Heart right ventricle (tissue), 16 donors: ENCODE results near the gene DOCK8. TPM values are rescaled to one million over a fixed set of nuclear protein-coding genes. Genes with fewer than 3 reads are reported as not detected.

Experiments
- ATAC-seq, 8 donors: fragments of 200-7000 bp; cut with Tn5 transposase; one replicate each; pipeline ENCODE4 v1.9.1; 2020; ENCODE audit warnings: mild to moderate bottlenecking in 8 of 8, moderate library complexity in 8 of 8, moderate number of reproducible peaks in 1 of 8
- DNase-seq, 2 donors: peaks; one replicate each; pipeline ENCODE4 v3.0.0-alpha.2; 2020
- H3K27ac ChIP-seq, 10 donors: fragments of 200-600 bp; sonication (generic) in 2 of 10; one replicate each; pipeline versions ENCODE4 v1.5.0 to v1.8.0; 2020 to 2022; ENCODE audit warnings: mild to moderate bottlenecking in 3 of 10
- H3K27me3 ChIP-seq, 7 donors: fragments of 200-600 bp; one replicate each; pipeline ENCODE4 v1.8.0; 2021 to 2022; ENCODE audit warnings: mild to moderate bottlenecking in 2 of 7
- H3K36me3 ChIP-seq, 9 donors: fragments of 200-600 bp; sonication (generic) in 1 of 9; one replicate each; pipeline versions ENCODE4 v1.5.0 to v1.8.0; 2020 to 2022; ENCODE audit warnings: mild to moderate bottlenecking in 2 of 9
- H3K4me1 ChIP-seq, 9 donors: fragments of 200-600 bp; sonication (generic) in 1 of 9; one replicate each; pipeline versions ENCODE4 v1.5.0 to v1.8.0; 2020 to 2022; ENCODE audit warnings: mild to moderate bottlenecking in 4 of 9
- H3K4me3 ChIP-seq, 10 donors: fragments of 200-600 bp; sonication (generic) in 2 of 10; one replicate each; pipeline versions ENCODE4 v1.5.0 to v1.8.0; 2020 to 2022; ENCODE audit warnings: mild to moderate bottlenecking in 7 of 10, moderate library complexity in 2 of 10
- H3K9me3 ChIP-seq, 11 donors: fragments of 200-600 bp in 10 of 11; sonication (generic) in 2 of 11; one replicate each; pipeline versions ENCODE4 v1.5.0 to v1.8.0; 2013 to 2022; ENCODE audit warnings: mild to moderate bottlenecking in 2 of 11, control low read depth in 1 of 11, moderate library complexity in 1 of 11
- CTCF ChIP-seq, 9 donors: fragments of 200-600 bp; sonication (generic) in 2 of 9; IDR thresholded peaks; one replicate each; pipeline versions ENCODE4 v1.5.0 to v1.8.0; 2021 to 2022; ENCODE audit warnings: antibody characterized with exemption in 9 of 9, mild to moderate bottlenecking in 5 of 9, moderate library complexity in 1 of 9
- WGBS, 2 donors: extraction: QIAGEN DNeasy Blood & Tissue Kit; methylation state at CpG; one replicate each; pipeline ENCODE4 v1.1.7; 2013; ENCODE audit warnings: inconsistent platforms in 1 of 2; 5-methylcytosine and 5-hydroxymethylcytosine counted together
- intact Hi-C, 10 donors: fragments of 100-400 bp; cut with DNase I; formaldehyde crosslinking; loops; one replicate each; pipeline versions ENCODE4 v1.11.1 to v1.14.2; 2022
- polyA plus RNA-seq, 2 donors: library from polyadenylated mRNA; stranded (reverse); fragments of 200-250 nt; gene quantifications; one replicate each; pipeline ENCODE4 v1.2.3, GENCODE V29; 2013
- total RNA-seq, 10 donors: library from RNA; stranded (reverse); fragmentation: NEBNext Ultra II Directional in 3 of 10; extraction: Animal tissue kit (Norgen Biotek cat#: 25700) in 3 of 10; gene quantifications; one replicate each; pipeline versions ENCODE4 v1.2.1 to v1.2.4, GENCODE V29; 2021 to 2023
- donor health status: Arrhythmogenic right ventricular cardiomyopathy.
- donor health status: ischemic (EF 13 %, LVEDD 7.1; RV severe dilation, severe dysfunction).
- donor health status: healthy with polysubstance abuse.
- donor health status: DM: no; HTN: yes; CAD: no.
- donor health status: DM: no; HTN: no; CAD: no.
- donor health status: ischemic (EF 25% LVEDD 6.9; RV normal size, moderate dysfunction).
- donor health status: ischemic (EF 25% LVEDD 5.7; RV mildly dilated, moderate dysfunction).
- donor health status: healthy.
- donor health status: DM: yes; HTN: yes; CAD: no.
- donor health status: Ischemic cardiomyopathy.
- donor health status: ischemic (EF 35%, LVEDD 5.7; RV mildly dilated, moderate dysfunction).
- donor health status: nonischemic (EF 11% LVEDD 7.7; RV severe dilation, severe dysfunction).
- donor health status: DM: yes; HTN: yes; CAD: no.
- donor health status: PGD.
- donor health status: ischemic (EF 29% LVEDD 5.4; RV normal size, mild dysfunction).
- donor health status: nonischemic (EF 23%, LVEDD 6.1; RV moderate dilation, normal function).

The DOCK8 gene
- total and polyA plus RNA-seq, 12 donors: 0.83 to 24.3 (median 2.7) TPM

- ATAC-seq (no peak), DNase-seq (no peak)
- WGBS, 2 donors: 74 to 75% methylated on average over 3 of the region's 3 CpGs
- intact Hi-C loops: no loop called here
- Histone ChIP-seq H3K27ac (no peak overlapping the region), H3K27me3 (peaks cover 0 to 10% (median 0%) of the 10 kb centered on the region in 7 donors), H3K4me1 (peaks cover 0 to 14% (median 0%) of the 10 kb centered on the region in 9 donors), H3K4me3 (no peak overlapping the region), H3K36me3 (no peaks in the 10 kb centered on the region), H3K9me3 (peaks cover 0 to 21% (median 3%) of the 10 kb centered on the region in 11 donors)
- TF ChIP-seq CTCF (IDR thresholded peaks at IDR 0.05): no peak
Observed at GRCh38 chr9:237141-237857, 22.6 kb downstream of the DOCK8 start.

GRCh38 chr9:237858-238345 lies 23.2 kb downstream of the DOCK8 start:
- H3K27ac ChIP-seq: no peak overlapping the region
- H3K4me1 ChIP-seq: peaks cover 0 to 14% (median 0%) of the 10 kb centered on the region in 9 donors
- H3K4me3 ChIP-seq: no peak overlapping the region
- ATAC-seq: no peak
- H3K27me3 ChIP-seq: peaks cover 0 to 10% (median 0%) of the 10 kb centered on the region in 7 donors
- H3K36me3 ChIP-seq: no peaks in the 10 kb centered on the region
- no peak for TF ChIP-seq CTCF (IDR thresholded peaks at IDR 0.05)
- H3K9me3 ChIP-seq: peaks cover 0 to 21% (median 3%) of the 10 kb centered on the region in 11 donors
- 78 to 84% methylated on average over 4 of the region's 4 CpGs for WGBS, 2 donors
- DNase-seq: no peak
- intact Hi-C loops: no loop called here

- no peak overlapping the region for H3K27ac ChIP-seq
Observed at GRCh38 chr9:242461-243080, 27.9 kb downstream of the DOCK8 start.

More at GRCh38 chr9:242461-243080, 27.9 kb downstream of the DOCK8 start:
- no peaks in the 10 kb centered on the region for H3K9me3 ChIP-seq
- intact Hi-C loops: no loop called here
- no peak for TF ChIP-seq CTCF (IDR thresholded peaks at IDR 0.05)
- no peaks in the 10 kb centered on the region for H3K36me3 ChIP-seq
- H3K4me3 ChIP-seq: no peak overlapping the region
- H3K4me1 ChIP-seq: peaks cover 0 to 7% (median 0%) of the 10 kb centered on the region in 9 donors
- ATAC-seq (no peak), DNase-seq (no peak)
- 79 to 81% methylated on average over 5 of the region's 5 CpGs for WGBS, 2 donors
- H3K27me3 ChIP-seq: peaks cover 0 to 10% (median 0%) of the 10 kb centered on the region in 7 donors
